Osteocyte (in vitro differentiated cells): ENCODE data around the gene RGS17. TPM values are rescaled to one million over a fixed set of nuclear protein-coding genes. Genes with fewer than 3 reads are reported as not detected.

Experiments used
- DNase-seq: peaks from one replicate; pipeline ENCODE4 v3.0.0; 2021; ENCODE audit warnings: mixed read lengths; ENCODE audit not compliant: unreplicated experiment; ENCODE audit errors: extremely low spot score
- H3K27ac Mint-ChIP-seq: one replicate; pipeline ENCODE4 v1.8.0; 2021; ENCODE audit warnings: mild to moderate bottlenecking, mixed read lengths; ENCODE audit not compliant: unreplicated experiment
- H3K27me3 Mint-ChIP-seq: one replicate; pipeline ENCODE4 v1.8.0; 2021; ENCODE audit warnings: mixed read lengths; ENCODE audit not compliant: unreplicated experiment
- H3K36me3 Mint-ChIP-seq: one replicate; pipeline ENCODE4 v1.8.0; 2021; ENCODE audit warnings: mixed read lengths; ENCODE audit not compliant: unreplicated experiment
- H3K4me1 Mint-ChIP-seq: one replicate; pipeline ENCODE4 v1.8.0; 2021; ENCODE audit warnings: mixed read lengths; ENCODE audit not compliant: unreplicated experiment
- H3K4me3 Mint-ChIP-seq: one replicate; pipeline ENCODE4 v1.8.0; 2021; ENCODE audit warnings: mild to moderate bottlenecking, moderate library complexity, mixed read lengths; ENCODE audit not compliant: unreplicated experiment
- H3K9me3 Mint-ChIP-seq: one replicate; pipeline ENCODE4 v1.8.0; 2021; ENCODE audit warnings: mixed read lengths; ENCODE audit not compliant: unreplicated experiment
- CTCF ChIP-seq: fragments of 200-600 bp; sonication (generic); IDR thresholded peaks from 2 replicates; pipeline ENCODE4 v1.5.0; 2021; ENCODE audit warnings: antibody characterized with exemption, mild to moderate bottlenecking, moderate library complexity
- total RNA-seq: library from RNA; stranded (reverse); gene quantifications from 2 replicates; pipeline ENCODE4 v1.2.1, GENCODE V29; 2021

Gene RGS17
- total RNA-seq, 1 donor from 2014 or later: 2.9 TPM

GRCh38 chr6:153096031-153096430 lies 35.1 kb downstream of the RGS17 start:
- no peak overlapping the region for H3K4me3 Mint-ChIP-seq
- peaks cover 24% of the 10 kb centered on the region for H3K4me1 Mint-ChIP-seq
- no peaks in the 10 kb centered on the region for H3K27me3 Mint-ChIP-seq
- no peaks in the 10 kb centered on the region for H3K9me3 Mint-ChIP-seq
- no peaks in the 10 kb centered on the region for H3K36me3 Mint-ChIP-seq
- no peak overlapping the region for H3K27ac Mint-ChIP-seq
- DNase-seq: no peak
- no peak for TF ChIP-seq CTCF

- peak overlapping the region; percentile 82 for H3K27ac Mint-ChIP-seq
- H3K36me3 Mint-ChIP-seq: no peaks in the 10 kb centered on the region
- H3K4me1 Mint-ChIP-seq: peaks cover 38% of the 10 kb centered on the region
- TF ChIP-seq CTCF: no peak
- peak overlapping the region; percentile 56 for H3K4me3 Mint-ChIP-seq
- no peak for DNase-seq
- H3K27me3 Mint-ChIP-seq: no peaks in the 10 kb centered on the region
- no peaks in the 10 kb centered on the region for H3K9me3 Mint-ChIP-seq
These were observed 38.7 kb downstream of the RGS17 start for GRCh38 chr6:153092082-153093013.

- Mint-ChIP-seq H3K4me3 (no peak overlapping the region), H3K27ac (peak overlapping the region; percentile 82), H3K4me1 (peaks cover 43% of the 10 kb centered on the region), H3K36me3 (no peaks in the 10 kb centered on the region), H3K9me3 (no peaks in the 10 kb centered on the region), H3K27me3 (no peaks in the 10 kb centered on the region)
- no peak for TF ChIP-seq CTCF
- no peak for DNase-seq
These were observed 40.7 kb downstream of the RGS17 start for GRCh38 chr6:153090241-153090930.

- no peak overlapping the region for H3K4me3 Mint-ChIP-seq
- no peak for TF ChIP-seq CTCF
- DNase-seq: no peak
- H3K36me3 Mint-ChIP-seq: no peaks in the 10 kb centered on the region
- no peak overlapping the region for H3K27ac Mint-ChIP-seq
- peaks cover 52% of the 10 kb centered on the region for H3K4me1 Mint-ChIP-seq
- H3K9me3 Mint-ChIP-seq: no peaks in the 10 kb centered on the region
- no peaks in the 10 kb centered on the region for H3K27me3 Mint-ChIP-seq
These were observed 42.3 kb downstream of the RGS17 start for GRCh38 chr6:153088796-153089195.

GRCh38 chr6:153087436-153087835 lies 43.6 kb downstream of the RGS17 start:
- TF ChIP-seq CTCF: no peak
- no peak overlapping the region for H3K4me3 Mint-ChIP-seq

More at GRCh38 chr6:153087436-153087835, 43.6 kb downstream of the RGS17 start:
- no peak overlapping the region for H3K27ac Mint-ChIP-seq
- H3K27me3 Mint-ChIP-seq: no peaks in the 10 kb centered on the region
- H3K36me3 Mint-ChIP-seq: peaks cover 1% of the 10 kb centered on the region
- DNase-seq: no peak
- H3K9me3 Mint-ChIP-seq: peaks cover 3% of the 10 kb centered on the region
- H3K4me1 Mint-ChIP-seq: peaks cover 50% of the 10 kb centered on the region
